Neuron (in vitro differentiated cells): ENCODE results near the gene PPP1CB.

Experiments used
- H2AFZ ChIP-seq: one replicate; pipeline ENCODE4 v1.6.1; 2013; ENCODE audit warnings: low read depth, mild to moderate bottlenecking, inconsistent platforms, low read length, moderate library complexity
- H3K27me3 ChIP-seq: one replicate; pipeline ENCODE4 v1.6.1; 2013; ENCODE audit warnings: low read length; ENCODE audit not compliant: insufficient read depth
- H3K36me3 ChIP-seq: one replicate; pipeline ENCODE4 v1.6.1; 2013; ENCODE audit warnings: low read length; ENCODE audit not compliant: insufficient read depth
- H3K4me1 ChIP-seq: one replicate; pipeline ENCODE4 v1.6.1; 2013; ENCODE audit warnings: low read length; ENCODE audit not compliant: insufficient read depth
- H3K4me3 ChIP-seq: 2 replicates; pipeline ENCODE4 v1.5.1; 2013; ENCODE audit warnings: mild to moderate bottlenecking, low read length, moderate library complexity
- H3K9me3 ChIP-seq: one replicate; pipeline ENCODE4 v1.6.1; 2013; ENCODE audit warnings: low read length

PPP1CB gene

GRCh38 chr2:28810384-28811285 lies 59.0 kb downstream of the PPP1CB start, which contains the start of gene SPDYA:
TSS of gene SPDYA (plus strand) at chr2:28810834. CDS start at chr2:28816015, 5,181 bp downstream.
- H3K27me3 ChIP-seq: no peaks in the 10 kb centered on the region

GRCh38 chr2:28818053-28818452 lies 66.4 kb downstream of the PPP1CB start:
- H2AFZ ChIP-seq: no peak overlapping the region
- H3K36me3 ChIP-seq: no peaks in the 10 kb centered on the region
- H3K9me3 ChIP-seq: no peaks in the 10 kb centered on the region
- H3K27me3 ChIP-seq: no peaks in the 10 kb centered on the region
- no peaks in the 10 kb centered on the region for H3K4me1 ChIP-seq
- no peak overlapping the region for H3K4me3 ChIP-seq

More at GRCh38 chr2:28810384-28811285, 59.0 kb downstream of the PPP1CB start, which contains the start of gene SPDYA:
- Histone ChIP-seq H3K36me3 (peaks cover 12% of the 10 kb centered on the region), H2AFZ (no peak within 1 kb of the TSS), H3K4me3 (no peak within 1 kb of the TSS), H3K4me1 (no peaks in the 10 kb centered on the region), H3K9me3 (peaks cover 8% of the 10 kb centered on the region)

GRCh38 chr2:28821295-28821958 lies 69.8 kb downstream of the PPP1CB start:
- H3K4me1 ChIP-seq: no peaks in the 10 kb centered on the region
- no peaks in the 10 kb centered on the region for H3K9me3 ChIP-seq
- H3K27me3 ChIP-seq: no peaks in the 10 kb centered on the region
- no peak overlapping the region for H2AFZ ChIP-seq
- H3K36me3 ChIP-seq: no peaks in the 10 kb centered on the region
- H3K4me3 ChIP-seq: no peak overlapping the region

GRCh38 chr2:28822036-28822435 lies 70.4 kb downstream of the PPP1CB start:
- Histone ChIP-seq H3K27me3 (no peaks in the 10 kb centered on the region), H3K9me3 (no peaks in the 10 kb centered on the region), H2AFZ (no peak overlapping the region), H3K4me1 (no peaks in the 10 kb centered on the region), H3K36me3 (no peaks in the 10 kb centered on the region), H3K4me3 (no peak overlapping the region)

- no peaks in the 10 kb centered on the region for H3K4me1 ChIP-seq
- no peak overlapping the region for H2AFZ ChIP-seq
- H3K4me3 ChIP-seq: no peak overlapping the region
- H3K9me3 ChIP-seq: no peaks in the 10 kb centered on the region
- H3K27me3 ChIP-seq: no peaks in the 10 kb centered on the region
- no peaks in the 10 kb centered on the region for H3K36me3 ChIP-seq
Measured at GRCh38 chr2:28824207-28824606, 72.6 kb downstream of the PPP1CB start.

GRCh38 chr2:28824870-28825269 lies 73.2 kb downstream of the PPP1CB start:
- Histone ChIP-seq H3K27me3 (no peaks in the 10 kb centered on the region), H3K4me1 (no peaks in the 10 kb centered on the region), H3K36me3 (no peaks in the 10 kb centered on the region), H3K9me3 (no peaks in the 10 kb centered on the region), H3K4me3 (no peak overlapping the region), H2AFZ (no peak overlapping the region)

GRCh38 chr2:28828382-28828781 lies 76.8 kb downstream of the PPP1CB start:
- no peak overlapping the region for H2AFZ ChIP-seq

GRCh38 chr2:28833740-28834470 lies 82.3 kb downstream of the PPP1CB start:
- H3K36me3 ChIP-seq: no peaks in the 10 kb centered on the region
- no peak overlapping the region for H3K4me3 ChIP-seq
- no peaks in the 10 kb centered on the region for H3K27me3 ChIP-seq
- H3K4me1 ChIP-seq: no peaks in the 10 kb centered on the region
- H3K9me3 ChIP-seq: peaks cover 2% of the 10 kb centered on the region
- H2AFZ ChIP-seq: no peak overlapping the region

More at GRCh38 chr2:28828382-28828781, 76.8 kb downstream of the PPP1CB start:
- Histone ChIP-seq H3K27me3 (no peaks in the 10 kb centered on the region), H3K36me3 (no peaks in the 10 kb centered on the region), H3K4me3 (no peak overlapping the region), H3K4me1 (no peaks in the 10 kb centered on the region), H3K9me3 (no peaks in the 10 kb centered on the region)

- Histone ChIP-seq H3K9me3 (peaks cover 2% of the 10 kb centered on the region), H3K4me1 (no peaks in the 10 kb centered on the region), H3K36me3 (no peaks in the 10 kb centered on the region), H3K4me3 (no peak overlapping the region), H3K27me3 (no peaks in the 10 kb centered on the region), H2AFZ (no peak overlapping the region)
Measured at GRCh38 chr2:28835781-28836180, 84.2 kb downstream of the PPP1CB start.

- Histone ChIP-seq H2AFZ (no peak overlapping the region), H3K4me3 (no peak overlapping the region), H3K4me1 (no peaks in the 10 kb centered on the region), H3K36me3 (no peaks in the 10 kb centered on the region), H3K27me3 (no peaks in the 10 kb centered on the region), H3K9me3 (peaks cover 1% of the 10 kb centered on the region)
Measured at GRCh38 chr2:28838971-28839370, 87.3 kb downstream of the PPP1CB start.

GRCh38 chr2:28842042-28842441 lies 90.4 kb downstream of the PPP1CB start:
- Histone ChIP-seq H3K36me3 (peaks cover 6% of the 10 kb centered on the region), H3K4me1 (no peaks in the 10 kb centered on the region), H2AFZ (no peak overlapping the region), H3K4me3 (no peak overlapping the region), H3K27me3 (no peaks in the 10 kb centered on the region), H3K9me3 (no peaks in the 10 kb centered on the region)
